RWPE2 (cell line): Measurements from ENCODE around the gene LGALS9.
"Not testable (repeated sequence)": the region's sequence is repeated elsewhere in the genome, so short reads cannot be mapped to it uniquely, and the experiment has no call there.

Experiments
- ATAC-seq: fragments of 200-7000 bp; cut with Tn5 transposase; 3 replicates; pipeline ENCODE4 v1.9.1; 2021; ENCODE audit warnings: low read depth
- DNase-seq: peaks from one replicate; pipeline ENCODE4 v3.0.0-alpha.2; 2020; ENCODE audit warnings: low spot score
- H3K27ac ChIP-seq: fragments of 450-650 bp; 2 replicates; pipeline ENCODE4 v1.5.1; 2017; ENCODE audit warnings: mild to moderate bottlenecking; ENCODE audit not compliant: poor library complexity, severe bottlenecking
- H3K27me3 ChIP-seq: fragments of 250-450 bp; sonication (Bioruptor Pico); 2 replicates; pipeline ENCODE4 v1.5.1; 2021; ENCODE audit warnings: mild to moderate bottlenecking, moderate library complexity; ENCODE audit not compliant: insufficient read depth, poor library complexity, severe bottlenecking
- H3K36me3 ChIP-seq: fragments of 250-450 bp; sonication (Bioruptor Pico); 2 replicates; pipeline ENCODE4 v1.5.1; 2020; ENCODE audit warnings: low read depth, mild to moderate bottlenecking, moderate library complexity
- H3K4me1 ChIP-seq: fragments of 250-450 bp; sonication (Bioruptor Pico); 2 replicates; pipeline ENCODE4 v1.5.1; 2021; ENCODE audit warnings: mild to moderate bottlenecking, moderate library complexity; ENCODE audit not compliant: insufficient read depth, poor library complexity, severe bottlenecking
- H3K4me3 ChIP-seq: fragments of 250-450 bp; sonication (Bioruptor Pico); 2 replicates; pipeline ENCODE4 v1.5.1; 2021; ENCODE audit warnings: mild to moderate bottlenecking, moderate library complexity; ENCODE audit not compliant: severe bottlenecking
- H3K9me3 ChIP-seq: fragments of 250-450 bp; sonication (Bioruptor Pico); 2 replicates; pipeline ENCODE4 v1.5.1; 2021; ENCODE audit warnings: mild to moderate bottlenecking, moderate library complexity; ENCODE audit not compliant: severe bottlenecking
- TF ChIP-seq, protein P1 (sequence below): fragments of 450-650 bp; IDR thresholded peaks from one replicate; pipeline ENCODE4 v1.5.1; 2017; ENCODE audit warnings: mild to moderate bottlenecking, moderate library complexity; ENCODE audit not compliant: poor library complexity, severe bottlenecking

LGALS9 gene

DNA sequence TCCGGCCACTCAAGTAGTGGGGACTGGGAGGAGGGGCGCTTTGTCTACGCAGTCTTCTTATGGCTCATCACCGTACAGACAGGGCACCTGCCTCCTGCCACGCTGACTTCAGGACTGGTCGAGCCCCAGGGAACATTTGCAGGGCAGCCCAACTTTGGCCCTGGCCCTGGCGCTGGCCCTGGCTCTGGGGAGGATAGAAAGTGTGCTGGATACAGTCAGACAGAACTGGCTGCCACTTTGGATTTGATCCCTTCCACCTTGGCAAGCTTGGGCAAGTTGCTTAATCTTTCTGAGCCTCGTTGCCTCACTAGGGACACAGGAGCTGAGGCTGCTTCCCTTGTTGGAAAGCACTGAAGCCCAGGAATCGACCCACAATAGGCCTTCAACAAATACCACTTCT, 13.6 kb downstream of the LGALS9 start:
- ATAC-seq (no peak), DNase-seq (no peak)
- Histone ChIP-seq H3K27ac (no peak overlapping the region), H3K9me3 (no peaks in the 10 kb centered on the region), H3K27me3 (no peaks in the 10 kb centered on the region), H3K36me3 (no peaks in the 10 kb centered on the region), H3K4me1 (no peaks in the 10 kb centered on the region), H3K4me3 (no peak overlapping the region)
- TF ChIP-seq, protein P1, sequence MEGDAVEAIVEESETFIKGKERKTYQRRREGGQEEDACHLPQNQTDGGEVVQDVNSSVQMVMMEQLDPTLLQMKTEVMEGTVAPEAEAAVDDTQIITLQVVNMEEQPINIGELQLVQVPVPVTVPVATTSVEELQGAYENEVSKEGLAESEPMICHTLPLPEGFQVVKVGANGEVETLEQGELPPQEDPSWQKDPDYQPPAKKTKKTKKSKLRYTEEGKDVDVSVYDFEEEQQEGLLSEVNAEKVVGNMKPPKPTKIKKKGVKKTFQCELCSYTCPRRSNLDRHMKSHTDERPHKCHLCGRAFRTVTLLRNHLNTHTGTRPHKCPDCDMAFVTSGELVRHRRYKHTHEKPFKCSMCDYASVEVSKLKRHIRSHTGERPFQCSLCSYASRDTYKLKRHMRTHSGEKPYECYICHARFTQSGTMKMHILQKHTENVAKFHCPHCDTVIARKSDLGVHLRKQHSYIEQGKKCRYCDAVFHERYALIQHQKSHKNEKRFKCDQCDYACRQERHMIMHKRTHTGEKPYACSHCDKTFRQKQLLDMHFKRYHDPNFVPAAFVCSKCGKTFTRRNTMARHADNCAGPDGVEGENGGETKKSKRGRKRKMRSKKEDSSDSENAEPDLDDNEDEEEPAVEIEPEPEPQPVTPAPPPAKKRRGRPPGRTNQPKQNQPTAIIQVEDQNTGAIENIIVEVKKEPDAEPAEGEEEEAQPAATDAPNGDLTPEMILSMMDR, result no peak

DNA sequence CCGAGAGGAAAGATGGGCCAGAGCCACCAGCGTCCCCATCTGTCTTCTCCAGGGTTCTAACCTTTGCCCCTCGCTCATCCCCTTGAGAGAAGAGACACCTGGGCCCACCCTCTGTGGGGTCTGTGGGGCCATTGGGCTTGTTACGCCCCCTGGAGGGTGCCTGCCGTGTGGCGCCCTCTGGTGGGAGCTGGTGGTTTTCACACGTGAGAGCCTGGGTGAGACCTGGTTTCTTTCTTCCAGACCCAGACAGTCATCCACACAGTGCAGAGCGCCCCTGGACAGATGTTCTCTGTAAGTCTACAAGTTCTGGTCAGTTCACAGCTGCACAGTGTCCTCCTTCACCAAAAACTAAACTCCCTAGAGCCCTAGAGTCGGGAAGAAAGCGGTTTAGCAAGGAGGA, 14.6 kb downstream of the LGALS9 start:
- not testable (repeated sequence) for H3K4me1 ChIP-seq, H3K27me3 ChIP-seq, H3K36me3 ChIP-seq, DNase-seq, H3K9me3 ChIP-seq, H3K4me3 ChIP-seq, H3K27ac ChIP-seq, ATAC-seq

- TF ChIP-seq, protein P1, result no peak
- no peak overlapping the region for H3K27ac ChIP-seq
- no peak overlapping the region for H3K4me3 ChIP-seq
- H3K4me1 ChIP-seq, result no peaks in the 10 kb centered on the region
- H3K9me3 ChIP-seq, result no peaks in the 10 kb centered on the region
- no peaks in the 10 kb centered on the region for H3K36me3 ChIP-seq
- no peaks in the 10 kb centered on the region for H3K27me3 ChIP-seq
- DNase-seq, result no peak
- no peak for ATAC-seq
These were observed 15.2 kb downstream of the LGALS9 start for GRCh38 chr17:27646232-27646631.

DNA sequence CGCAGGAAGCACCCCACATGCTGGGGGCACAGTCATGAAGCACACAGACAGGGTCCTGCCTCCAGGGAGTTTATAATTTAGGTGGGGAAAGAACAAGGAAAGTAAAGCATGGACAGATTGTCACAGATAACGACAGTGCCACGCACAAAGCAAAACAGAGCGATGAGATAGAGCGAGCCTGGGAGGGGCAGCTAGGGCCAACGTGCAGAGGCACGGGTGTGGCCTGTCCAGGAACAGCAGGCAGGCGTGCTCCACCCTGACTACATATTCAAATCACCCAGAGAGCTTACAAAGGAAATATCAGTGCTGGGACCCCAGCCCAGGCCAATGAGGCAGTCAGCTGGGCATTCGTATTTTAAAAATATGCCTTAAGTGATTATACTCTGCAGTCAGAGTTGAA, 16.8 kb downstream of the LGALS9 start:
- Histone ChIP-seq H3K27me3 (no peaks in the 10 kb centered on the region), H3K9me3 (no peaks in the 10 kb centered on the region), H3K4me1 (no peaks in the 10 kb centered on the region), H3K36me3 (no peaks in the 10 kb centered on the region), H3K27ac (no peak overlapping the region), H3K4me3 (no peak overlapping the region)
- TF ChIP-seq, protein P1, result no peak
- DNase-seq (no peak), ATAC-seq (no peak)

DNA sequence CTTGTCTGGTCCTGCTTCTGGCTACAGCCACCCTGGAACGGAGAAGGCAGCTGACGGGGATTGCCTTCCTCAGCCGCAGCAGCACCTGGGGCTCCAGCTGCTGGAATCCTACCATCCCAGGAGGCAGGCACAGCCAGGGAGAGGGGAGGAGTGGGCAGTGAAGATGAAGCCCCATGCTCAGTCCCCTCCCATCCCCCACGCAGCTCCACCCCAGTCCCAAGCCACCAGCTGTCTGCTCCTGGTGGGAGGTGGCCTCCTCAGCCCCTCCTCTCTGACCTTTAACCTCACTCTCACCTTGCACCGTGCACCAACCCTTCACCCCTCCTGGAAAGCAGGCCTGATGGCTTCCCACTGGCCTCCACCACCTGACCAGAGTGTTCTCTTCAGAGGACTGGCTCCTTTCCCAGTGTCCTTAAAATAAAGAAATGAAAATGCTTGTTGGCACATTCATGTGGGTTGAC, 18.2 kb downstream of the LGALS9 start:
- not testable (repeated sequence) for ATAC-seq, H3K36me3 ChIP-seq, H3K4me3 ChIP-seq, DNase-seq, H3K4me1 ChIP-seq, H3K27me3 ChIP-seq, H3K27ac ChIP-seq, H3K9me3 ChIP-seq

DNA sequence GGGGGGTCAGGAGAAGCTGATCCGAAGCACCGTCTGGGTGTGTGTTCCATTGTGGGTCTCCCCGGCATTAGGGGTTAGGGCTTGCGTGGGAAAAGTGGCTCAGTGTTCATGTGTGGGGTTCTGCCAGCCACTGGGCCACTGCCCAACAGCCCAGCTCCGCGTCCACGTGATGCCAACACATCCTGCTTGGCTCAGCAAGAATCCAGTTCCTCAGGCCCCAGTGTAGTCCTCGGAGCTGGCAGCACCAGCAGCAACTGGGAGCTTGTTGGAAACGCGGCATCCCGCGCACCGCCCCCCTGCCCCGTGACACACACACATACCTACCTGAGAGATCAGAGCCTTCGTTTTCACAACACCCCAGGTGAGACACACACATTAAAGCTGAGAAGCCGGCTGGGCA, 18.9 kb downstream of the LGALS9 start:
- H3K4me1 ChIP-seq, result no peaks in the 10 kb centered on the region
- H3K36me3 ChIP-seq, result no peaks in the 10 kb centered on the region
- TF ChIP-seq, protein P1, result no peak
- no peak for DNase-seq
- H3K9me3 ChIP-seq, result no peaks in the 10 kb centered on the region
- ATAC-seq, result no peak
- no peaks in the 10 kb centered on the region for H3K27me3 ChIP-seq
- H3K27ac ChIP-seq, result no peak overlapping the region
- no peak overlapping the region for H3K4me3 ChIP-seq
